GM18511 (cell line): Measurements from ENCODE around the gene ZBED6.

Experiments used
- ATAC-seq: cut with Tn5 transposase; IDR thresholded peaks from one replicate; pipeline ENCODE4 v1.9.1; 2021; ENCODE audit warnings: mild to moderate bottlenecking, moderate library complexity; ENCODE audit not compliant: unreplicated experiment

Gene ZBED6

DNA sequence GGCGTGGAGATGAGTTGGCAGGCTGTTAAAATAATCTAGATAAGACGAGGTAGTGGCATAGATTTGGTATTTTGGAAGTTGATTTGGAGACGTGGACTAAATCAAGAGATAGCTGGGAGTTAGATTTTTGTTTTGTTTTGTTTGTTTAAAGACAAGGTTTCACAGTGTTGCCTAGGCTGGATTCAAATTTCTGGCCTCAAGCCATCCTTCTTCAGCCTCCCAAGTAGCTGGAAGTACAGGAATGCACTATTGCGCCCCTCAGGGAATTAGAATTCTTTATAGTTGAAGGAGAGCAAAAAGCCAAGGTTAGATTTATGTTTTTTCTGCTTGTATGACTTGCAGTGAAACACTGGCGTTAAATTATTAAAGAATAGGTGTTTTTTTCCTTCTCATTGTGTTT is 43.7 kb downstream of the ZBED6 start:
- no peak for ATAC-seq

DNA sequence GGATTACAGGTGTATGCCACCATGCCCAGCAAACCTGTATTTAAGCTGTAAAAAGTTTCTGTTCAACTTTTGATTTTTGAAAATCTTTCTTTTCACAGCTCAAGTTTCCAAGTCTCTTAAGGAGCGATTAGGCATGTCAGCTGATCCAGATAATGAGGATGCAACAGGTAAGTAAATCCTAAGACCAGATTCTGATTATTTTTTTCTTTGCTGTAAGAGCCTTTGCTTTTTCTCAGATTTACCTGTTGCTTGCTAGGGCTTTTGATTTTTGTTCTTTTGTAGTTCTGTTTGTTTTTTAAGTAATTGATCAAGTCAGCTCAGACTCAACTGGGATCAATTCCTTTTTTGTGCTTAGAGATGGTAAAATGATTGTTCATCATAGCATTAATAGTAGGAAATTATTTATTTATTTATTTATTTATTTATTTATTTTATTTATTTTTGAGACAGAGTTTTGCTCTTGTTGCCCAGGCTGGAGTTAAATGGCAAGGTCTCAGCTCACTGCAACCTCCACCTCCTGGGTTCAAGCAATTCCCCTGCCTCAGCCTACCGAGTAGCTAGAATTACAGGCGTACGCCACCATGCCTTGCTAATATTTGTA is 44.9 kb downstream of the ZBED6 start:
- no peak for ATAC-seq

DNA sequence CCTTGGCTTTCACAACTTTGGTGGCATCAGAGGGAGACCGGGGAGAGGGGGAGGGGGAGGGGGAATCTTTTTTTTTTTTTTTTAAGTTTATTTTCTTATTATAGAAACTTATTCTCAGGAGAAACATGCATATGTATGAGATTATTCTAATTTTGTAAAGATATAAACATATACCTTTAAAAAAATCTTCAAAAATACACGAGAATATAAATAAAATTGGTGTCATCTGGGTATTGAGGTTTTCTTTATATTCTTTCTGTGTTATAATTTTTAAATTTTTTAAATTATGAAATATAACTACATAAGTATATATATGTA is 47.1 kb downstream of the ZBED6 start:
- ATAC-seq, result no peak

DNA sequence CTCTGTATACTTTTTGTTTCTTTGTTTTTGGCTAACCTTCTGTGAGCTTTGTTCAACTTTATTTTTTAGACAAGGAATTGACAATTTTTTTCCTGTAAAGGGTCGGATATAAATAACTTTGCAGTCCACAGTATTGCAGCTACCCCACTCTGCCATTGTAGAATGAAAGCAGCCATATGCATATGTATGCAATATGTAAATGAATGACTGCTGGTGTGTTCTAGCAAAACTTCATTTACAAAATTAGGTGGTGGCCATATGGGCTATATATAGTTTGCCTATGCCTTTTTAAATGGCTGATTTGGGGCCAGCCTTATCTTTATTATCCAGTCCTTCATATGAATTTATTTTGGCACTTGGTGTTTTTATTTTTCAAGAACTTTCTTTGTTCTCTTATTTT is 48.0 kb downstream of the ZBED6 start:
- no peak for ATAC-seq
